ENCODE data around the gene CNPY4. TPM values are rescaled to one million over a fixed set of nuclear protein-coding genes. Genes with fewer than 3 reads are reported as not detected.

Gene CNPY4, protein sequence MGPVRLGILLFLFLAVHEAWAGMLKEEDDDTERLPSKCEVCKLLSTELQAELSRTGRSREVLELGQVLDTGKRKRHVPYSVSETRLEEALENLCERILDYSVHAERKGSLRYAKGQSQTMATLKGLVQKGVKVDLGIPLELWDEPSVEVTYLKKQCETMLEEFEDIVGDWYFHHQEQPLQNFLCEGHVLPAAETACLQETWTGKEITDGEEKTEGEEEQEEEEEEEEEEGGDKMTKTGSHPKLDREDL
- 10 to 100 TPM; 11.0 to 12.0 TPM for total RNA-seq

DNA sequence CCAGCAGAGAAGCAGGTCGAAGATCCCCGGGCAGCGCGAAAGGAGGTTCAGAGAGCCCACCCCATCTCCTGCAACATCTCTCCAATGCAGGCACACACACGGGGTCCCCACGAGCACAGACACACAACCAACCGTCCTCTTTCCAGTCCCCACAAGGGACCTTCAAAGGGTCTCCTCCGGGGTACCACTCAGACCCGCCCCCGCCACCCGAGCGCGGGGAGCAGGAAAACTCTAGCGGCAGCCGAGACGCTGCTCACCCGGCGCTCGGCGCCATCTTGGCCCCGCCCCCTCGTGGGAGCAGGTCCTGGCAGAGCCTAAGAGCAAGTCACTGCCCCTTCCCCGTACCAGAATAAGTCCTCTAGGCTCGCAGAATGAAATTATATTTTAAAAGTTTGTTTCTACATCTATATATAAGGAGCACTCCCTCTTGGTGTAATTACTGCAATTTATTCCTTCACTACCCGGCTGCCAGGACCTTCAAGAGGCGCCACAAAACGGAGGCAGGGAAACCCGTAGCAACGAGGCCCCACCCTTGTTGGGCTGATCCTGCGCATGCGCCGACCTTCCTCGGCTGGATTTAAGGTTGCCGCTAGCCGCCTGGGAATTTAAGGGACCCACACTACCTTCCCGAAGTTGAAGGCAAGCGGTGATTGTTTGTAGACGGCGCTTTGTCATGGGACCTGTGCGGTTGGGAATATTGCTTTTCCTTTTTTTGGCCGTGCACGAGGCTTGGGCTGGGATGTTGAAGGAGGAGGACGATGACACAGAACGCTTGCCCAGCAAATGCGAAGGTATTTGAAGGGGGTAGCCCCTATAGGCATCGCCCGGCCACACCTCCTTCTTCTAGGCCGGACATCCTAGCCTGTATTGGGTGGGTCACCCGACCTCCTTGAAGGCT, at the start of gene CNPY4, which contains the start of gene TAF6:
CNPY4 (plus strand) TSS at position 563 of the 898 bp plus-strand sequence; CDS start at position 674, 111 bp downstream.
TAF6 (minus strand) TSS at position 287 of the 898 bp plus-strand sequence. CDS start 5,149 bp downstream, outside the sequence.

DNA sequence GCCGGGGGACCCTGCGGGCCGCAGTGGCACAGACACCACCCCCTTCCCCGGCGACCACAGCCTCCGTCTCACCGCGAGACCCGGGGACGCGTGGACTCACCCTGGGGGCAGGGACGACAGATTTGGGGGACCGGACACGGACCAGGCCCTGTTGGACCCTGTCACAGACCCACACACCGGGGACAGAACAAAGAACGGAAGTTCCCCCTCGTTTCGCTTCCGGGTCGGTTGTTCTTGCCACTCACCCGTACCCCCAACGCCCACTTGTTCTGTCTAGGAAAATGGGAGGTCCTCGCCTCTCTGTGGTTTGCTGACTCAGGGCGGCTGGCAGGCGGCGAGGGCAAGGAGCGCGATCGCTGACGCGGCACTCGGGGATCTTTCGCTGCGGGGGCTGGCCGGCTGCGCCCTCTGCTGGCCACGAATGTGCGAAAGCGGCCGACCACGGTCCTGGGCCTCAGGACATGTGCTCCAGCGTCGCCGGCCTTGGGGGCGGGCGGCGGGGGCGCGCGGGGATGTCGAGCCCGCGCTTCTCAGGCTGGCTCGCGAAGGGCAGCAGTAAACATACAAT, 37.8 kb upstream of the CNPY4 start, which contains the start of gene ZNF3:
ZNF3 (minus strand) TSS at position 189 of the 568 bp plus-strand sequence. CDS start 4,366 bp downstream, outside the sequence.

DNA sequence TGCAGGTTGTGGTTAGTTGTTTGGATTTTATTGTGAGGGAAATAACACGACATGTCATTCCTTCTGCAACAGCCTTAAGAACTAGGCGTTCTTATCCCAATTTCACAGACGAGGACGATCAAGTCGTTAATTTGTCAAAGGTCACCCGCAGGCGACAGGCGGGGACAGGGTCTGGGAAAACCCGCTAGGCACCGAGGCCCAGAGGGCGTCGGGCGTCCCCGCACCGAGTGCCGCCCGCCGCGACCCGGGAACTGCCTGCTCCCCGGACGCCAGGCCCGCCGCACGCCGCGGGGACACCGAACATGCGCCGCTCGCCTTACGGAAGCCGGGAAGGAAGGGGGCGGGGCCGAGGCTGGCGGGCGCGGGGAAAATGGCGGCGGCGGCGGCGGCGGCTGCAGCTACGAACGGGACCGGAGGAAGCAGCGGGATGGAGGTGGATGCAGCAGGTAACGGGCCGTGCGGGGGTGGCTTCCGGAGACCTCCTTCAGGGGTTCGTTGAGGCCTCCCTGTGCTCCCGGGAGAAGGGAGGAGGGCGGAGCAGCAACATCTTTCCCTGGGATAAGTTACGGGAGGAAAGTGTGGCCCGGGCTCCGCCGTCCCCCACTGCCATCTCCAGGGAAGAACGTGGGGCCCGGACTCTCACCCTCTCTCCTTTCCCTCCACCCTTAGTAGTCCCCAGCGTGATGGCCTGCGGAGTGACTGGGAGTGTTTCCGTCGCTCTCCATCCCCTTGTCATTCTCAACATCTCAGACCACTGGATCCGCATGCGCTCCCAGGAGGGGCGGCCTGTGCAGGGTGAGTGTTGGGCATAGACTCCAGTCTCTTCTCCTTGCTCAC, 30.6 kb upstream of the CNPY4 start, which contains the start of gene COPS6:
COPS6 (plus strand) TSS at position 349 of the 837 bp plus-strand sequence; CDS start at position 371, 22 bp downstream.

DNA sequence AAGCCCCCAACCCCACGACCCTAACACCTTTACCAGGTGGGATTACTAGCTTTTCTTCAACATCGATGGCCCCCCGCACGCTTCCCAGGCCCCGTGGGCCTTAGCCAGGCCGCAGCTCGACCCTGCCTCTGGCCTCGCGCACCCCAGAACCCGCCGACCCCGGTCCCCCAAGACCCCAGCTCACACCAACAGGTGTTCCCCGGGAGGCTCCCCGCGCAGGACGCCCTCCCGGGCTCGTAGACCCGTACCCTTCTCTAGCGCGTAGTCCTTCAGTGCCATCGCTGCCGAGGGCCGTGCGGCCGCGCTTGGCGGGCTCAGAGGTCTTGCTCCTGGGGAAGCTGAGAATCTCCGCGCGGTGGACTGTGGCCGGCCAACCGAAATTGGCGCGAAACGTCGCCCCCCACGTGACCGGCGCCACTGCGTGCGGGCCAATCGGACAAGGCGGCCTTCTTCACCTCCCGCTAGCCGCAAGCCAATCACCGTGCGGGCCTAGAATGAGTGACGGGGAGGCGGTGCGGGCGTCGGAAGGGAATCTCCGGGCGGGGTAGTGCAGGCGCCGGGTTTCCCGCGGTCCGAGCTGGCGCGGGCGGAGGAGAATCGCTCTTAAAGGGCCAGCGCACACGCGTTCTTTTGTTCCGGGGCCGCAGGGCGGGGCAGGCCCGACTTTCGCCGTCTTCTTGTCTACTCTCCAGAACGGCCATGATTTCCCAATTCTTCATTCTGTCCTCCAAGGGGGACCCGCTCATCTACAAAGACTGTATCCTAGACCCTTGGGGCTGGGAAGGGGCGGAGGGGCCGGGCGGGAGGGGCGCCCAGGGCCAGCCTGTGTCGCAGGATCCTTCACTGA, 18.2 kb upstream of the CNPY4 start, which contains the start of the genes AP4M1 and MCM7:
AP4M1 (plus strand) TSS at position 628 of the 847 bp plus-strand sequence; CDS start at position 700, 72 bp downstream.
MCM7 (minus strand) TSS at position 382 of the 847 bp plus-strand sequence; CDS start at position 279, 103 bp downstream.

DNA sequence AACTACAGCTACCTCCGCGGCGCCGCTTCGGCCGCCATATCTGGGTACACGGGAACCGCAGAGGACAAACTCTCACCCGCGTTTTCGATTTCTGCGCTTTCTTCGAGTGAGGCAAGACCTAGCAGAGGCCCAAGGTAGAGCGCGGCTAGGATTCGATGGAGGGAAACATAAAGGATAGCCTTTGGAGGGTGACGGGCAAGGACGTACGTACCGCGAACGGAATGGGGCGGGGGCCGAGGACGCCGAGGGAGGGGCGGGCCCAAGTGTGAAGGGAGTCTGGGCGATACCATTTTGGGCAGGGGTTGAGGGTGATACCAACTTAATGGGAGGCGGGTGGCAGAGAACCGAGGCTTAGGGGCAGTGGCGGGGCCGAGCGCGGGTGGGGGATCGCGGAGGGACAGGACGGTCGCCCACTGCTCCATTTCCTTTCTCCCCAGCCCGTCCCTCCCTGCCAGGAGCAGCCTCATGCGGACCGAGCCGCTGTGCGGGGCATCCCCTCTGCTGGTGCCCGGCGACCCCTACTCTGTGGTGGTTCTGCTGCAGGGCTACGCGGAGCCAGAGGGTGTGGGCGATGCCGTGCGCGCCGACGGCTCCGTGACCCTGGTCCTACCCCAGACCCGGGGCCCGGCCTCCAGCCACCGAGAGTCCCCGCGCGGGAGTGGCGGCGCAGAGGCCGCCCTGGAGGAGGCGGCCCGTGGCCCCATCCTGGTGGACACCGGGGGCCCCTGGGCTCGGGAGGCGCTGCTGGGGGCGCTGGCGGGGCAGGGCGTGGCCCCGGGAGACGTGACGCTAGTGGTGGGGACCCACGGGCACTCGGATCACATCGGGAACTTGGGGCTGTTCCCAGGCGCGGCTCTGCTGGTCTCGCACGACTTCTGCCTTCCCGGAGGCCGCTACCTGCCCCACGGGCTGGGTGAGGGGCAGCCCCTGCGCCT, 7.8 kb downstream of the CNPY4 start, which contains the start of gene MBLAC1:
MBLAC1 (plus strand) TSS at position 37 of the 935 bp plus-strand sequence; CDS start at position 466, 429 bp downstream.

DNA sequence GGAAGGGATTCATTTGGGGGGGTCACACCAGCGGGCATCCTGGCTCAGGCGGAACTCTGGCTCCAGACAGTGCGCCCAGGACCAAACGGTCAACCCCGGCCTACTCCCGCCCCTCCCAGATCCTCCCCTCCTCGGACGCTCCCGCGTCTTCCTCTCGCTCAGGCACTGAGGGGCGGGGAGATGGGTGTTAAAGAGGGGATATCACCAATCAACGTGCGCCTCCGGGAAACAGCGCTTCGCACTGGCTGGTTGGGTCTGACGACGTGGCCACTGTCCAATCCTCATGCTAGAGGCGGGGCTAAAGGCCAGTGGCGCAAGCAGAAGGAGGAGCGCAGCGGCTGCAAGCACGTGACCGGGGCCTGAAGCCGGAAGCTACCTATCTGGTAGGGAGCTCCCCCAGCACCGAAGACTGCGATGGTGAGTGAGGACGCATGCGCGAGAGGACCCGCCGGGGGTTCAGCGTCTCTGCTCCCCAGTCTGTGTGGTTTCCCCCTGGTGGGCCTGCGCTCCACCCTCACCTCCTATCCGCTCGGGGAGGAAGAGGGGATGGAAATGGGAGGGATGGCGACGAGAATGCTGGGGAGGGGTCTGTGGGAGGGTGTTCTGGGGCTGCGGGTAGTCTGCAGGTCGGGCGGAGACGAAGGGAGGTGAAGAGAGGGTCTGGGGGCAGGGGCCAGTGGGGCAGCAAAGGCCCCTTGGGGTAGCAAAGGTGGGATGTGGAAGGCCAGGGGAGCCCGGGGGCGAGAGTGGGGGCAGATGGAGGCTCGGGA, 29.3 kb downstream of the CNPY4 start, which contains the start of gene LAMTOR4:
LAMTOR4 (plus strand) TSS at position 360 of the 770 bp plus-strand sequence; CDS start at position 415, 55 bp downstream.

GRCh38 chr7:100158229-100159098, 39.0 kb downstream of the CNPY4 start, which contains the start of gene TRAPPC14:
TRAPPC14 (minus strand) TSS chr7:100158723; CDS start chr7:100158499, 224 bp downstream.

Small RNA genes within 50 kb of the gene (small RNA-seq; reads per million reads assigned to genes)
- gene MIR106B, result 10,242 to 18,435 reads per million in 2 donors
- 3,127 to 3,949 reads per million in 2 donors for gene MIR25
- gene MIR93, result 9,151 to 11,865 reads per million in 2 donors

Other genes starting within 250 kb of the CNPY4 start
- gene OR2AE1, start 242.6 kb upstream of the CNPY4 start, total RNA-seq, result under 1 TPM; 0.33 to 0.34 TPM
- 10 to 100 TPM; 22.7 to 25.3 TPM for gene TRIM4, start 200.1 kb upstream of the CNPY4 start, total RNA-seq
- gene GJC3, start 190.0 kb upstream of the CNPY4 start, total RNA-seq, result under 1 TPM in 1 of 2 donors, not detected in 1; 0.69 TPM
- under 1 TPM; 0.34 to 1.00 TPM for gene AZGP1, start 143.6 kb upstream of the CNPY4 start, total RNA-seq
- gene ZKSCAN1, start 104.0 kb upstream of the CNPY4 start, total RNA-seq, result 10 to 100 TPM; 39.3 to 68.5 TPM
- gene ZSCAN21, start 69.9 kb upstream of the CNPY4 start, total RNA-seq, result 10 to 100 TPM in 1 of 2 donors, 1 to 10 TPM in 1; 7.0 to 12.4 TPM
- gene ZNF3, start 37.9 kb upstream of the CNPY4 start, total RNA-seq, result 10 to 100 TPM; 21.0 to 21.3 TPM
- 10 to 100 TPM; 42.3 to 48.0 TPM for gene COPS6, start 30.7 kb upstream of the CNPY4 start, total RNA-seq
- gene MCM7, start 18.2 kb upstream of the CNPY4 start, total RNA-seq, result 100 to 1,000 TPM in 1 of 2 donors, 10 to 100 TPM in 1; 69.5 to 202 TPM
- 10 to 100 TPM; 11.0 to 12.4 TPM for gene AP4M1, start 18.0 kb upstream of the CNPY4 start, total RNA-seq
- 10 to 100 TPM; 31.0 to 54.3 TPM for gene TAF6, start 276 bp upstream of the CNPY4 start, total RNA-seq
- gene MBLAC1, start 7.3 kb downstream of the CNPY4 start, total RNA-seq, result 1 to 10 TPM; 2.3 to 2.8 TPM
- 100 to 1,000 TPM in 1 of 2 donors, 10 to 100 TPM in 1; 96.0 to 127 TPM for gene LAMTOR4, start 29.3 kb downstream of the CNPY4 start, total RNA-seq
- gene TRAPPC14, start 39.1 kb downstream of the CNPY4 start, total RNA-seq, result 10 to 100 TPM in 1 of 2 donors, 1 to 10 TPM in 1; 10.0 to 12.0 TPM
- gene GAL3ST4, start 49.0 kb downstream of the CNPY4 start, total RNA-seq, result 1 to 10 TPM; 3.3 to 5.2 TPM
- gene GPC2, start 57.7 kb downstream of the CNPY4 start, total RNA-seq, result 1 to 10 TPM; 1.7 to 2.4 TPM
- 1 to 10 TPM; 1.7 to 2.4 TPM for gene STAG3, start 58.3 kb downstream of the CNPY4 start, total RNA-seq
- gene PVRIG, start 100.3 kb downstream of the CNPY4 start, total RNA-seq, result not detected
- gene SPDYE3, start 188.1 kb downstream of the CNPY4 start, total RNA-seq, result not detected
- gene PILRB, start 238.5 kb downstream of the CNPY4 start, total RNA-seq, result 10 to 100 TPM; 12.7 to 21.0 TPM

All from melanocyte of skin (primary cell).